K562 (cell line): ENCODE data around the gene FADD. TPM values are rescaled to one million over a fixed set of nuclear protein-coding genes. Genes with fewer than 3 reads are reported as not detected.

ENCODE experiments used
- ATAC-seq: fragments of 200-7000 bp; cut with Tn5 transposase; 3 replicates; pipeline ENCODE4 v1.9.1; 2020; ENCODE audit warnings: moderate library complexity
- BruUV-seq: library from RNA; stranded (reverse); fragments of 400-500 nt; replicated peaks from 2 replicates; lab custom pipeline; 2021; lab: Mats Ljungman, UMichigan
- CTCF ChIA-PET: fragments of 300-600 bp; formaldehyde crosslinking; extraction: SDS; loops from one replicate; lab custom pipeline; 2021; ENCODE audit warnings: low intra/inter-chr PET ratio; lab: Yijun Ruan, JAX
- POLR2A ChIA-PET: fragments of 300-600, 350-650 bp; sonication (Branson Sonifier 250); formaldehyde crosslinking; extraction: SDS; loops from one replicate; lab custom pipeline; 2021; ENCODE audit warnings: antibody characterized with exemption, inconsistent platforms; lab: Yijun Ruan, JAX
- DNase-seq, 4 experiments: peaks; one replicate each; pipeline versions ENCODE4 v3.0.0 to v3.0.0-alpha.2; 2011 to 2018; ENCODE audit warnings: low spot score in 3 of 4, mixed read lengths in 3 of 4; ENCODE audit errors: extremely low read depth in 1 of 4
- FAIRE-seq: peaks from 2 replicates; lab custom pipeline; 2011; peaks lifted over from hg19 to GRCh38; lab: Jason Lieb, UNC
- H2AFZ ChIP-seq: 2 replicates; pipeline ENCODE4 v1.6.0; 2011; ENCODE audit warnings: low read depth, low read length, control low read depth, inconsistent platforms
- H3K27ac ChIP-seq: fragments of 200-600 bp; 3 replicates; pipeline ENCODE4 v1.8.0; 2011; ENCODE audit warnings: low read depth, mild to moderate bottlenecking, control low read depth, inconsistent platforms, low read length, moderate library complexity, mixed read lengths; ENCODE audit errors: extremely low read depth
- H3K27me3 ChIP-seq, 2 experiments: fragments of 300-600 bp in 1 of 2; 2 replicates in 1 of 2; 3 replicates in 1 of 2; pipeline versions ENCODE4 v1.6.0 to v1.8.0; 2011; ENCODE audit warnings: inconsistent platforms in 2 of 2, low read length in 2 of 2, mild to moderate bottlenecking in 1 of 2, mixed read lengths in 1 of 2, moderate library complexity in 1 of 2; ENCODE audit not compliant: control insufficient read depth in 2 of 2, insufficient read depth in 2 of 2
- H3K36me3 ChIP-seq: fragments of 300-600 bp; 3 replicates; pipeline ENCODE4 v1.8.0; 2011; ENCODE audit warnings: mild to moderate bottlenecking, low read length, inconsistent platforms; ENCODE audit not compliant: control insufficient read depth, insufficient read depth
- H3K4me1 ChIP-seq, 2 experiments: fragments of 200-600 bp in 1 of 2; replicated peaks in 1 of 2; 2 replicates in 1 of 2; 3 replicates in 1 of 2; pipeline versions ENCODE4 v1.5.1 to v1.8.0; 2011; ENCODE audit warnings: inconsistent platforms in 2 of 2, low read length in 2 of 2, mild to moderate bottlenecking in 1 of 2, mixed read lengths in 1 of 2, moderate library complexity in 1 of 2; ENCODE audit not compliant: control insufficient read depth in 2 of 2, insufficient read depth in 2 of 2
- H3K4me2 ChIP-seq: 2 replicates; pipeline ENCODE4 v1.6.1; 2011; ENCODE audit warnings: low read length, control low read depth, inconsistent platforms, mixed read lengths; ENCODE audit not compliant: insufficient read depth
- H3K4me3 ChIP-seq: fragments of 200-600 bp; sonication (generic), shearing (Covaris generic); 2 replicates; pipeline ENCODE4 v1.5.1; 2016; ENCODE audit warnings: control low read depth, inconsistent platforms
- H3K79me2 ChIP-seq: fragments of 200-600 bp; 3 replicates; pipeline ENCODE4 v1.8.0; 2011; ENCODE audit warnings: low read length, inconsistent platforms; ENCODE audit not compliant: control insufficient read depth, insufficient read depth
- H3K9ac ChIP-seq, 2 experiments: 2 replicates each; pipeline versions ENCODE4 v1.6.0 to v1.6.1; 2011; ENCODE audit warnings: low read depth in 2 of 2, low read length in 2 of 2, control low read depth in 1 of 2, inconsistent platforms in 1 of 2, mild to moderate bottlenecking in 1 of 2, mixed read lengths in 1 of 2; ENCODE audit not compliant: insufficient read depth in 1 of 2
- H3K9me1 ChIP-seq: one replicate; pipeline ENCODE4 v1.6.0; 2011; ENCODE audit warnings: inconsistent platforms, mild to moderate bottlenecking, low read length, moderate library complexity; ENCODE audit not compliant: control insufficient read depth, insufficient read depth
- H3K9me3 ChIP-seq: replicated peaks from 2 replicates; pipeline ENCODE4 v1.5.1; 2011; ENCODE audit warnings: low read depth, low read length, inconsistent platforms; ENCODE audit not compliant: control insufficient read depth, insufficient read depth
- H4K20me1 ChIP-seq: replicated peaks from 2 replicates; pipeline ENCODE4 v1.6.1; 2011; ENCODE audit warnings: low read length, inconsistent platforms, mixed read lengths; ENCODE audit not compliant: control insufficient read depth, insufficient read depth
- DNMT1 ChIP-seq: fragments of 450-650 bp; IDR thresholded peaks from 2 replicates; pipeline ENCODE4 v1.6.1; 2016; ENCODE audit warnings: antibody characterized with exemption, mild to moderate bottlenecking
- ETS2 ChIP-seq: IDR thresholded peaks from 2 replicates; pipeline ENCODE4 v1.6.1; 2016; ENCODE audit warnings: borderline replicate concordance, missing genetic modification characterization, mild to moderate bottlenecking, moderate library complexity, missing compliant biosample characterization; ENCODE audit not compliant: poor library complexity, severe bottlenecking
- ETV6 ChIP-seq, 3 experiments: fragments of 150-350 bp in 1 of 3; sonication (generic) in 1 of 3; formaldehyde crosslinking in 1 of 3; IDR thresholded peaks; 2 replicates each; pipeline versions ENCODE4 v1.6.1 to v1.8.0; 2014 to 2022; ENCODE audit warnings: borderline replicate concordance in 2 of 3, low read depth in 2 of 3, antibody characterized with exemption in 1 of 3, low read length in 1 of 3, mild to moderate bottlenecking in 1 of 3, missing genetic modification reagents in 1 of 3
- FOXJ3 ChIP-seq: sonication (generic); formaldehyde crosslinking; IDR thresholded peaks from 2 replicates; pipeline ENCODE4 v1.4.0; 2020; ENCODE audit warnings: mild to moderate bottlenecking, missing genetic modification reagents
- GTF2E2 ChIP-seq: fragments of 200-800 bp; sonication (Bioruptor generic); IDR thresholded peaks from 2 replicates; pipeline ENCODE4 v1.6.1; 2016; ENCODE audit warnings: missing genetic modification characterization, missing compliant biosample characterization
- HNRNPUL1 ChIP-seq: fragments of 200-400 bp; formaldehyde crosslinking; IDR thresholded peaks from 2 replicates; pipeline ENCODE4 v1.6.1; 2017; ENCODE audit warnings: low read length
- MTA3 ChIP-seq: fragments of 450-650 bp; formaldehyde crosslinking; IDR thresholded peaks from 2 replicates; pipeline ENCODE4 v1.6.1; 2017; ENCODE audit warnings: mild to moderate bottlenecking, borderline replicate concordance
- NBN ChIP-seq: fragments of 450-650 bp; IDR thresholded peaks from 2 replicates; pipeline ENCODE4 v1.6.1; 2016; ENCODE audit warnings: low read depth, mild to moderate bottlenecking
- NFRKB ChIP-seq: fragments of 450-650 bp; IDR thresholded peaks from 2 replicates; pipeline ENCODE4 v1.6.1; 2016; ENCODE audit warnings: low read depth
- NR1H2 ChIP-seq: sonication (generic); formaldehyde crosslinking; IDR thresholded peaks from 2 replicates; pipeline ENCODE4 v1.4.0; 2020; ENCODE audit warnings: mild to moderate bottlenecking, missing genetic modification reagents
- TARDBP ChIP-seq: fragments of 450-650 bp; IDR thresholded peaks from 2 replicates; pipeline ENCODE4 v1.6.1; 2016
- TGIF2 ChIP-seq: sonication (generic); formaldehyde crosslinking; IDR thresholded peaks from 2 replicates; pipeline ENCODE4 v1.8.1; 2022; ENCODE audit warnings: mild to moderate bottlenecking, missing genetic modification reagents, moderate library complexity
- ZBTB8A ChIP-seq: fragments of 450-650 bp; IDR thresholded peaks from 2 replicates; pipeline ENCODE4 v1.6.1; 2018; ENCODE audit warnings: mild to moderate bottlenecking, moderate library complexity; ENCODE audit not compliant: partially characterized antibody
- ZNF212 ChIP-seq: fragments of 450-650 bp; formaldehyde crosslinking; IDR thresholded peaks from 2 replicates; pipeline ENCODE4 v1.4.0; 2020; ENCODE audit warnings: mild to moderate bottlenecking
- ZNF253 ChIP-seq: fragments of 250-450 bp; sonication (Bioruptor Pico); conservative IDR thresholded peaks from 2 replicates; pipeline ENCODE4 v1.6.1; 2021; ENCODE audit warnings: mild to moderate bottlenecking
- ZNF354B ChIP-seq: fragments of 250-450 bp; sonication (Bioruptor Pico); IDR thresholded peaks from 2 replicates; pipeline ENCODE4 v1.4.0; 2020
- WGBS: fragments of 100-300 bp; shearing (Covaris generic); methylation state at CpG from one replicate; pipeline ENCODE4 v1.1.6; 2016; ENCODE audit warnings: low coverage, mixed read lengths; ENCODE audit not compliant: insufficient coverage; ENCODE audit errors: missing lambda C conversion rate; 5-methylcytosine and 5-hydroxymethylcytosine counted together
- in situ Hi-C: fragments of 300-500 bp; cut with MboI; formaldehyde crosslinking; loops from 4 replicates; pipeline ENCODE4 v1.15.0; 2018; ENCODE audit warnings: inconsistent platforms, mixed read lengths
- intact Hi-C: fragments of 100-400 bp; cut with micrococcal nuclease; formaldehyde crosslinking; loops from 2 replicates; pipeline ENCODE4 v1.14.2; 2022
- polyA plus RNA-seq, 8 experiments: library from polyadenylated mRNA; depleted of rRNA in 4 of 8; stranded (reverse) in 5 of 8; unstranded in 3 of 8; fragments of >200 nt; fragmentation: Nextera tagmentation in 2 of 8; fragmentation: Illumina TruSeq in 1 of 8; extraction: Ambion mirVana in 2 of 8; extraction: Trizol in 1 of 8; gene quantifications; 2 replicates each; pipeline versions ENCODE4 v1.2.1 to v1.2.3, GENCODE V29; 2011 to 2014; ENCODE audit warnings: inconsistent platforms in 1 of 8, missing spikeins in 1 of 8
- total RNA-seq, 7 experiments: library from RNA; depleted of rRNA in 6 of 7; stranded (reverse); fragments of >200 nt in 6 of 7; fragmentation: Illumina TruSeq in 2 of 7; extraction: Trizol in 2 of 7; gene quantifications; 2 replicates each; pipeline versions ENCODE4 v1.2.1 to v1.2.3, GENCODE V29; 2011 to 2021; ENCODE audit warnings: low replicate concordance in 1 of 7
- TF ChIP-seq, protein P1 (sequence below): fragments of 450-650 bp; IDR thresholded peaks from 2 replicates; pipeline ENCODE4 v1.7.1; 2018; ENCODE audit warnings: mild to moderate bottlenecking, low read depth; ENCODE audit not compliant: partially characterized antibody
- TF ChIP-seq, protein P2 (sequence below): sonication (generic); formaldehyde crosslinking; IDR thresholded peaks from 2 replicates; pipeline ENCODE4 v1.5.0; 2020; ENCODE audit warnings: missing genetic modification reagents

FADD gene
- total and polyA plus RNA-seq, 9 of the 15 experiments (the other 6 are each of a cell fraction or from before 2014, with no cell fraction given): 0.29 to 26.9 (median 20.4) TPM

DNA sequence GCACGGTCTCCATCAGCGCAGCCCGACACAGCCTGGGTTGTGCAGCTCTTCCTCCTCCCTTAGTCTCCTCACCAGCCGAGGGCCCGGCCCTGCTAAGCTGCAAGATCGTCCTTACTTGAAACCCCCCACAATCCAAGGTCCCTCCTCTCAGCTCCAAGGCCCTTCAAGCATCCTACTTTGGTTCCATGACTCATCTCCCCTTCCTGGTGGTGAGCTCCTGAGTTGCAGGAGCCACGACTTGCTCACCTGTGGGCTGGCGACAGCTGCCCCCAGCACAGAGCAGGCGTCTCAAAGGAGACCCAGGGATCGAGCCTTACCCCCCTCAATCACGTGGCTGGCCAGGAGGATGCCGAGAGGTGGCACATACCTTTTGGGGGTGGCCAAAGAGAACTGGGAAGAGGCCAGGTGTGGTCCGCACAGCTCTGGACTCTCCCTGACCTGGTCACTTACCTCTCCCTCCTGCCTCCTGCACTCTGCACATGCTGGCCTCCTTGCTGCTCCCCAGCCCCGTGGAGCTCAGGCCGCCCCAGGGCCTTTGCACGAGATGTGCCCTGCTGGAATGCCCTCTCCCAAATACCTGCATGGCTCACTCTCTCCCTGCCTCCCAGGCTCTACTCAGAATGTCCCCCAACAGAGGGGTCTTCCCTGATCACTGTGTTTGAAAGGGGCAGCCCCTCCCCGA is 35.2 kb upstream of the FADD start:
- FAIRE-seq: no peak

More for the DNA sequence above, 35.2 kb upstream of the FADD start:
- H3K9me1 ChIP-seq: no peaks in the 10 kb centered on the region
- DNase-seq: no peak
- no peak overlapping the region for H3K9ac ChIP-seq
- no TSS peak for BruUV-seq
- H3K27me3 ChIP-seq: peaks cover 32 to 77% of the 10 kb centered on the region in 2 experiments
- no peak for TF ChIP-seq HNRNPUL1
- no peak for TF ChIP-seq ETV6 (IDR thresholded peaks at IDR 0.05; ENCODE audit: borderline replicate concordance in 1 of 2, low read depth in 2 of 2, low read length in 1 of 2)
- no peak for TF ChIP-seq ETV6 (CRISPR knock-in tag; IDR thresholded peaks at IDR 0.05; ENCODE audit: borderline replicate concordance)
- TF ChIP-seq, protein P1, sequence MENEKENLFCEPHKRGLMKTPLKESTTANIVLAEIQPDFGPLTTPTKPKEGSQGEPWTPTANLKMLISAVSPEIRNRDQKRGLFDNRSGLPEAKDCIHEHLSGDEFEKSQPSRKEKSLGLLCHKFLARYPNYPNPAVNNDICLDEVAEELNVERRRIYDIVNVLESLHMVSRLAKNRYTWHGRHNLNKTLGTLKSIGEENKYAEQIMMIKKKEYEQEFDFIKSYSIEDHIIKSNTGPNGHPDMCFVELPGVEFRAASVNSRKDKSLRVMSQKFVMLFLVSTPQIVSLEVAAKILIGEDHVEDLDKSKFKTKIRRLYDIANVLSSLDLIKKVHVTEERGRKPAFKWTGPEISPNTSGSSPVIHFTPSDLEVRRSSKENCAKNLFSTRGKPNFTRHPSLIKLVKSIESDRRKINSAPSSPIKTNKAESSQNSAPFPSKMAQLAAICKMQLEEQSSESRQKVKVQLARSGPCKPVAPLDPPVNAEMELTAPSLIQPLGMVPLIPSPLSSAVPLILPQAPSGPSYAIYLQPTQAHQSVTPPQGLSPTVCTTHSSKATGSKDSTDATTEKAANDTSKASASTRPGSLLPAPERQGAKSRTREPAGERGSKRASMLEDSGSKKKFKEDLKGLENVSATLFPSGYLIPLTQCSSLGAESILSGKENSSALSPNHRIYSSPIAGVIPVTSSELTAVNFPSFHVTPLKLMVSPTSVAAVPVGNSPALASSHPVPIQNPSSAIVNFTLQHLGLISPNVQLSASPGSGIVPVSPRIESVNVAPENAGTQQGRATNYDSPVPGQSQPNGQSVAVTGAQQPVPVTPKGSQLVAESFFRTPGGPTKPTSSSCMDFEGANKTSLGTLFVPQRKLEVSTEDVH: no peak
- no peak for TF ChIP-seq ZNF354B (CRISPR knock-in tag)
- TF ChIP-seq ZNF212 (CRISPR knock-in tag): no peak
- no peak for TF ChIP-seq ETS2
- TF ChIP-seq TGIF2: no peak
- TF ChIP-seq NR1H2: no peak
- TF ChIP-seq NFRKB: no peak
- no peak for TF ChIP-seq TARDBP
- no peak for TF ChIP-seq DNMT1
- TF ChIP-seq ZBTB8A: no peak
- TF ChIP-seq GTF2E2: no peak
- TF ChIP-seq ZNF253 (CRISPR knock-in tag): no peak
- TF ChIP-seq, protein P2, sequence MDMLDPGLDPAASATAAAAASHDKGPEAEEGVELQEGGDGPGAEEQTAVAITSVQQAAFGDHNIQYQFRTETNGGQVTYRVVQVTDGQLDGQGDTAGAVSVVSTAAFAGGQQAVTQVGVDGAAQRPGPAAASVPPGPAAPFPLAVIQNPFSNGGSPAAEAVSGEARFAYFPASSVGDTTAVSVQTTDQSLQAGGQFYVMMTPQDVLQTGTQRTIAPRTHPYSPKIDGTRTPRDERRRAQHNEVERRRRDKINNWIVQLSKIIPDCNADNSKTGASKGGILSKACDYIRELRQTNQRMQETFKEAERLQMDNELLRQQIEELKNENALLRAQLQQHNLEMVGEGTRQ (CRISPR knock-in tag): no peak
- no peak for TF ChIP-seq NBN
- no peak for TF ChIP-seq FOXJ3
- no peak for TF ChIP-seq MTA3
- TF ChIP-seq, all 486 proteins: peak for 0
- Histone ChIP-seq H4K20me1 (peaks cover 20% of the 10 kb centered on the region), H3K36me3 (no peaks in the 10 kb centered on the region), H2AFZ (no peak overlapping the region), H3K4me3 (no peak overlapping the region), H3K27ac (no peak overlapping the region), H3K9me3 (no peaks in the 10 kb centered on the region), H3K4me1 (peaks cover 0 to 10% of the 10 kb centered on the region in 2 experiments; a peak in 2 of 5 replicates), H3K4me2 (no peak overlapping the region), H3K79me2 (no peaks in the 10 kb centered on the region)
- 5% methylated on average over 17 of the region's 17 CpGs for WGBS
- intact Hi-C loops (no loop called here), in situ Hi-C loops (no loop called here)
- ChIA-PET POLR2A (interaction anchor here (0.5 to 0.6 kb wide), 2 partner anchors 63 to 217 kb away, joined by 3 to 4 read pairs; no protein-coding TSS in a partner anchor), CTCF (no interaction called here)
- no peak; the same call in 2 of the 3 replicates for ATAC-seq
